Lower lobe of right lung (tissue), 2 donors: Measurements from ENCODE around the gene TPCN2. TPM values are rescaled to one million over a fixed set of nuclear protein-coding genes. Genes with fewer than 3 reads are reported as not detected.

ENCODE experiments used
- ATAC-seq, 2 donors: fragments of 200-7000 bp; cut with Tn5 transposase; one replicate each; pipeline ENCODE4 v1.9.1; 2020 to 2022; ENCODE audit warnings: mild to moderate bottlenecking in 2 of 2, moderate library complexity in 2 of 2
- DNase-seq: peaks from one replicate; pipeline ENCODE4 v3.0.0-alpha.2; 2020
- H3K27ac ChIP-seq: fragments of 200-600 bp; one replicate; pipeline ENCODE4 v1.8.0; 2022
- H3K27me3 ChIP-seq: fragments of 200-600 bp; one replicate; pipeline ENCODE4 v1.8.0; 2022; ENCODE audit warnings: low read depth
- H3K36me3 ChIP-seq: fragments of 200-600 bp; one replicate; pipeline ENCODE4 v1.8.0; 2022; ENCODE audit warnings: mild to moderate bottlenecking
- H3K4me1 ChIP-seq: fragments of 200-600 bp; one replicate; pipeline ENCODE4 v1.8.0; 2022
- H3K4me3 ChIP-seq: fragments of 200-600 bp; one replicate; pipeline ENCODE4 v1.8.0; 2022; ENCODE audit warnings: mild to moderate bottlenecking
- H3K9me3 ChIP-seq: fragments of 200-600 bp; one replicate; pipeline ENCODE4 v1.8.0; 2022
- intact Hi-C: fragments of 100-400 bp; cut with DNase I; formaldehyde crosslinking; loops from one replicate; pipeline ENCODE4 v1.11.0; 2022
- total RNA-seq: library from RNA; stranded (reverse); fragmentation: NEBNext Ultra II Directional; extraction: Animal tissue kit (Norgen Biotek cat#: 25700); gene quantifications from one replicate; pipeline ENCODE4 v1.2.1, GENCODE V29; 2021
- TF ChIP-seq, protein P1 (sequence below): fragments of 200-600 bp; IDR thresholded peaks from one replicate; pipeline ENCODE4 v1.8.0; 2022; ENCODE audit warnings: antibody characterized with exemption, mild to moderate bottlenecking
- donor health status: DM: no; HTN: yes; CAD: no; lungs with severe emphysema.

TPCN2 gene
- total RNA-seq, 1 donor from 2014 or later, result 18.2 TPM

DNA sequence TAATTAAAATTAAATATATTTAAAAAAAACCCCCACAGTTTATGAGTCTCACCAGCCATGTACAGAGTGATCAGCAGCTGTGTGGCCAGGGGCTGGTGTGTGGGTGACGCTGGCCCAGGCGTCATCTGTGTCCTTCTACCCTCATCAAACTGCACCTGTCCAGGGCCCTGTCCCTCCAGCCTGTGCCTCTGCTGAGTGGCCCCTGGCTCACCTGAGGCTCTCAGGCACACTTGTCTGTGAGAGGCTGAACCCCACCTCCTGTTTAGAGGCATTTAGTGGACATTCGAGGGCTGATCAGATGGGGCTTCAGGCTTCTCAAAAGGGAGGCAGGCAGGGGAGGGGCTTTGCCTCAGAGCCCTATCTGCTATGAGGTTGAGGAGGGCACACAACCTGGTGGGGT lies 77.1 kb downstream of the TPCN2 start:
- H3K27ac ChIP-seq, result no peak overlapping the region
- intact Hi-C loops, result no loop called here
- no peaks in the 10 kb centered on the region for H3K27me3 ChIP-seq
- DNase-seq (no peak), ATAC-seq (no peak)
- TF ChIP-seq, protein P1, sequence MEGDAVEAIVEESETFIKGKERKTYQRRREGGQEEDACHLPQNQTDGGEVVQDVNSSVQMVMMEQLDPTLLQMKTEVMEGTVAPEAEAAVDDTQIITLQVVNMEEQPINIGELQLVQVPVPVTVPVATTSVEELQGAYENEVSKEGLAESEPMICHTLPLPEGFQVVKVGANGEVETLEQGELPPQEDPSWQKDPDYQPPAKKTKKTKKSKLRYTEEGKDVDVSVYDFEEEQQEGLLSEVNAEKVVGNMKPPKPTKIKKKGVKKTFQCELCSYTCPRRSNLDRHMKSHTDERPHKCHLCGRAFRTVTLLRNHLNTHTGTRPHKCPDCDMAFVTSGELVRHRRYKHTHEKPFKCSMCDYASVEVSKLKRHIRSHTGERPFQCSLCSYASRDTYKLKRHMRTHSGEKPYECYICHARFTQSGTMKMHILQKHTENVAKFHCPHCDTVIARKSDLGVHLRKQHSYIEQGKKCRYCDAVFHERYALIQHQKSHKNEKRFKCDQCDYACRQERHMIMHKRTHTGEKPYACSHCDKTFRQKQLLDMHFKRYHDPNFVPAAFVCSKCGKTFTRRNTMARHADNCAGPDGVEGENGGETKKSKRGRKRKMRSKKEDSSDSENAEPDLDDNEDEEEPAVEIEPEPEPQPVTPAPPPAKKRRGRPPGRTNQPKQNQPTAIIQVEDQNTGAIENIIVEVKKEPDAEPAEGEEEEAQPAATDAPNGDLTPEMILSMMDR, result no peak
- H3K36me3 ChIP-seq, result no peaks in the 10 kb centered on the region
- H3K4me3 ChIP-seq, result no peak overlapping the region
- peaks cover 5% of the 10 kb centered on the region for H3K9me3 ChIP-seq
- H3K4me1 ChIP-seq, result peaks cover 29% of the 10 kb centered on the region

GRCh38 chr11:69126286-69126685 lies 77.6 kb downstream of the TPCN2 start:
- Histone ChIP-seq H3K4me3 (no peak overlapping the region), H3K36me3 (no peaks in the 10 kb centered on the region), H3K27ac (no peak overlapping the region), H3K9me3 (peaks cover 5% of the 10 kb centered on the region), H3K4me1 (peaks cover 32% of the 10 kb centered on the region), H3K27me3 (no peaks in the 10 kb centered on the region)
- DNase-seq (no peak), ATAC-seq (no peak)
- TF ChIP-seq, protein P1, result no peak
- intact Hi-C loops, result no loop called here

GRCh38 chr11:69127081-69127850 lies 78.5 kb downstream of the TPCN2 start:
- intact Hi-C loops, result no loop called here
- no peak for ATAC-seq
- peaks cover 28% of the 10 kb centered on the region for H3K4me1 ChIP-seq
- TF ChIP-seq, protein P1, result no peak
- H3K4me3 ChIP-seq, result no peak overlapping the region
- H3K27ac ChIP-seq, result no peak overlapping the region
- peaks cover 5% of the 10 kb centered on the region for H3K9me3 ChIP-seq
- no peaks in the 10 kb centered on the region for H3K27me3 ChIP-seq
- no peak for DNase-seq
- no peaks in the 10 kb centered on the region for H3K36me3 ChIP-seq

- TF ChIP-seq, protein P1, result no peak
- Histone ChIP-seq H3K4me1 (peaks cover 22% of the 10 kb centered on the region), H3K36me3 (no peaks in the 10 kb centered on the region), H3K9me3 (peaks cover 5% of the 10 kb centered on the region), H3K27ac (no peak overlapping the region), H3K4me3 (no peak overlapping the region), H3K27me3 (no peaks in the 10 kb centered on the region)
- intact Hi-C loops, result no loop called here
- ATAC-seq (no peak), DNase-seq (no peak)
Measured at GRCh38 chr11:69127884-69128283, 79.2 kb downstream of the TPCN2 start.

DNA sequence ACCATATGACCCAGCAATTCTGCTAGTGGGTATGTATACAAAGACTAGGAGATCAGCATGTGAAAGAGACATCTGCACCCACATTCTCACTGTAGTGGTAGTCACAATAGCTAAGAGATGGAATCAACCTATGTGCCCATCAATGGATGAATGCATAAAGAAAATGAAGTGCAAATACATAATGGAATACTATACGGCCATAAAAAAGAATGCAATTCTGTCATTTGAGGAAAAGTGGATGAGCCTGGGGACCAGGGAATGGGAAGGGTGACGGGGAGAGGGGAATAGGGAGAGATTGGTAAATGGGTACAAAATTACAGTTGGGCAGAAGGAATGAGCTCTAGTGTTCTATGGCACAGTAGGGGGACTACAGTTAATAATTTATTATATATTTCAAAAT lies 80.3 kb downstream of the TPCN2 start:
- TF ChIP-seq, protein P1, result no peak
- ATAC-seq (no peak), DNase-seq (no peak)
- H3K27me3 ChIP-seq, result no peaks in the 10 kb centered on the region
- H3K9me3 ChIP-seq, result peaks cover 5% of the 10 kb centered on the region
- H3K27ac ChIP-seq, result no peak overlapping the region
- H3K4me1 ChIP-seq, result peaks cover 10% of the 10 kb centered on the region
- no peaks in the 10 kb centered on the region for H3K36me3 ChIP-seq
- no peak overlapping the region for H3K4me3 ChIP-seq
- intact Hi-C loops, result no loop called here
